A549 (cell line): ENCODE data around the gene UNC5B. TPM values are rescaled to one million over a fixed set of nuclear protein-coding genes. Genes with fewer than 3 reads are reported as not detected.

Experiments
- ATAC-seq, 2 experiments: fragments of 200-7000 bp in 1 of 2; fragments of >200 bp in 1 of 2; cut with Nextera tagmentation in 1 of 2; cut with Tn5 transposase in 1 of 2; 3 replicates each; pipeline versions ENCODE4 v1.8.0 to v1.9.1; 2018 to 2020; ENCODE audit warnings: mild to moderate bottlenecking in 1 of 2, moderate library complexity in 1 of 2
- CTCF ChIA-PET: fragments of 300-600 bp; sonication (Branson Sonifier 250); formaldehyde crosslinking; extraction: SDS; loops from one replicate; lab custom pipeline; 2021; ENCODE audit warnings: antibody characterized with exemption, inconsistent platforms; lab: Yijun Ruan, JAX
- POLR2A ChIA-PET: fragments of 350-600 bp; formaldehyde crosslinking; extraction: SDS; loops from one replicate; lab custom pipeline; 2021; ENCODE audit warnings: antibody characterized with exemption, inconsistent platforms; lab: Yijun Ruan, JAX
- DNase-seq, 2 experiments: peaks; one replicate each; pipeline versions ENCODE4 v3.0.0 to v3.0.0-alpha.2; 2011 to 2016; ENCODE audit warnings: low read depth in 1 of 2, low spot score in 1 of 2
- FAIRE-seq: peaks from 2 replicates; lab custom pipeline; 2011; peaks lifted over from hg19 to GRCh38; lab: Jason Lieb, UNC
- H3K27ac ChIP-seq, 2 experiments: fragments of >200 bp; sonication (Bioruptor Twin); formaldehyde crosslinking; 3 replicates each; pipeline ENCODE4 v1.5.1; 2016 to 2017
- H3K4me1 ChIP-seq: fragments of >200 bp; sonication (Bioruptor Twin); formaldehyde crosslinking; 3 replicates; pipeline ENCODE4 v1.6.1; 2016
- H3K4me2 ChIP-seq: fragments of >200 bp; sonication (Bioruptor Twin); formaldehyde crosslinking; 3 replicates; pipeline ENCODE4 v1.6.1; 2016
- H3K4me3 ChIP-seq: fragments of >200 bp; sonication (Bioruptor Twin); formaldehyde crosslinking; 3 replicates; pipeline ENCODE4 v1.5.1; 2016
- H3K9me3 ChIP-seq: fragments of >200 bp; sonication (Bioruptor Twin); formaldehyde crosslinking; 3 replicates; pipeline ENCODE4 v1.6.1; 2016
- ATOH8 ChIP-seq: fragments of 250-450 bp; sonication (Bioruptor Pico); IDR thresholded peaks from 2 replicates; pipeline ENCODE4 v1.5.0; 2020; ENCODE audit warnings: low read depth, mild to moderate bottlenecking, moderate library complexity
- CBX8 ChIP-seq: fragments of 200-600 bp; sonication (generic); IDR thresholded peaks from 2 replicates; pipeline ENCODE4 v1.6.1; 2016
- EHF ChIP-seq: fragments of 250-450 bp; sonication (Bioruptor Pico); IDR thresholded peaks from 2 replicates; pipeline ENCODE4 v1.5.0; 2020; ENCODE audit warnings: mild to moderate bottlenecking
- EHMT2 ChIP-seq: fragments of 200-600 bp; sonication (generic); IDR thresholded peaks from 2 replicates; pipeline ENCODE4 v1.6.1; 2016; ENCODE audit warnings: antibody characterized with exemption, low read depth, mild to moderate bottlenecking, moderate library complexity
- ELK1 ChIP-seq: fragments of 150-350 bp; IDR thresholded peaks from 2 replicates; pipeline ENCODE4 v1.6.1; 2014; ENCODE audit warnings: low read depth, mild to moderate bottlenecking, low read length
- EP300 ChIP-seq, 2 experiments: fragments of >200 bp; sonication (Bioruptor Twin); formaldehyde crosslinking; IDR thresholded peaks; 2 replicates in 1 of 2; 3 replicates in 1 of 2; pipeline ENCODE4 v1.6.1; 2016 to 2017
- FOSB ChIP-seq: fragments of 250-450 bp; sonication (Bioruptor Pico); IDR thresholded peaks from 2 replicates; pipeline ENCODE4 v1.5.0; 2020; ENCODE audit warnings: mild to moderate bottlenecking, moderate library complexity
- FOXS1 ChIP-seq: fragments of 250-450 bp; sonication (Bioruptor Pico); IDR thresholded peaks from 2 replicates; pipeline ENCODE4 v1.5.0; 2020; ENCODE audit warnings: mild to moderate bottlenecking, moderate library complexity
- HDAC2 ChIP-seq: fragments of 200-600 bp; sonication (generic); IDR thresholded peaks from 2 replicates; pipeline ENCODE4 v1.6.1; 2016
- HES2 ChIP-seq: fragments of >200 bp; sonication (Bioruptor Twin); formaldehyde crosslinking; IDR thresholded peaks from 2 replicates; pipeline ENCODE4 v1.6.1; 2016
- HEYL ChIP-seq: fragments of 250-450 bp; sonication (Bioruptor Pico); IDR thresholded peaks from 2 replicates; pipeline ENCODE4 v1.8.0; 2021; ENCODE audit warnings: mild to moderate bottlenecking, moderate library complexity
- HMGXB4 ChIP-seq: fragments of 250-450 bp; sonication (Bioruptor Pico); IDR thresholded peaks from 2 replicates; pipeline ENCODE4 v1.5.0; 2021; ENCODE audit warnings: mild to moderate bottlenecking, moderate library complexity, borderline replicate concordance
- HOXB5 ChIP-seq: fragments of 250-450 bp; sonication (Bioruptor Pico); IDR thresholded peaks from 2 replicates; pipeline ENCODE4 v1.5.0; 2020; ENCODE audit warnings: mild to moderate bottlenecking, moderate library complexity
- JUNB ChIP-seq: fragments of >200 bp; sonication (Bioruptor Twin); formaldehyde crosslinking; IDR thresholded peaks from 2 replicates; pipeline ENCODE4 v1.6.1; 2016
- KDM1A ChIP-seq: fragments of 200-600 bp; sonication (generic); IDR thresholded peaks from 2 replicates; pipeline ENCODE4 v1.6.1; 2016; ENCODE audit warnings: low read depth, mild to moderate bottlenecking
- MAX ChIP-seq: IDR thresholded peaks from 2 replicates; pipeline ENCODE4 v1.6.1; 2012
- PHF8 ChIP-seq: fragments of 200-600 bp; sonication (generic); IDR thresholded peaks from 2 replicates; pipeline ENCODE4 v1.6.1; 2016; ENCODE audit warnings: low read depth, mild to moderate bottlenecking, antibody characterized with exemption, moderate library complexity, borderline replicate concordance
- POLR2A ChIP-seq: IDR thresholded peaks from 2 replicates; pipeline ENCODE4 v1.6.1; 2012; ENCODE audit warnings: mild to moderate bottlenecking, low read length
- RARB ChIP-seq: fragments of 250-450 bp; sonication (Bioruptor Pico); IDR thresholded peaks from 2 replicates; pipeline ENCODE4 v1.8.0; 2021; ENCODE audit warnings: mild to moderate bottlenecking, moderate library complexity
- RFX5 ChIP-seq: fragments of 450-650 bp; IDR thresholded peaks from 2 replicates; pipeline ENCODE4 v1.7.1; 2014; ENCODE audit warnings: antibody characterized with exemption, mild to moderate bottlenecking, moderate library complexity
- TFCP2L1 ChIP-seq: fragments of 250-450 bp; sonication (Bioruptor Pico); IDR thresholded peaks from 2 replicates; pipeline ENCODE4 v1.5.0; 2021; ENCODE audit warnings: mild to moderate bottlenecking
- TP53 ChIP-seq: fragments of 250-450 bp; sonication (Bioruptor Pico); IDR thresholded peaks from 2 replicates; pipeline ENCODE4 v1.5.0; 2021; ENCODE audit warnings: mild to moderate bottlenecking, moderate library complexity
- USF2 ChIP-seq: fragments of 450-650 bp; IDR thresholded peaks from 2 replicates; pipeline ENCODE4 v1.6.1; 2014; ENCODE audit warnings: antibody characterized with exemption
- ZFP36 ChIP-seq: fragments of 450-650 bp; IDR thresholded peaks from 2 replicates; pipeline ENCODE4 v1.6.1; 2014; ENCODE audit warnings: borderline replicate concordance; ENCODE audit not compliant: partially characterized antibody
- ZNF302 ChIP-seq: fragments of 250-450 bp; sonication (Bioruptor Pico); IDR thresholded peaks from 2 replicates; pipeline ENCODE4 v1.9.0; 2021; ENCODE audit warnings: inconsistent platforms, mild to moderate bottlenecking, moderate library complexity
- ZSCAN20 ChIP-seq: fragments of 250-450 bp; sonication (Bioruptor Pico); IDR thresholded peaks from 2 replicates; pipeline ENCODE4 v1.8.0; 2022; ENCODE audit warnings: mild to moderate bottlenecking, moderate library complexity
- WGBS: methylation state at CpG from one replicate; pipeline ENCODE4 v1.1.6; 2017; ENCODE audit errors: missing lambda C conversion rate; 5-methylcytosine and 5-hydroxymethylcytosine counted together
- polyA plus RNA-seq, 4 experiments: library from polyadenylated mRNA; depleted of rRNA in 3 of 4; stranded (reverse); fragments of >200 nt; fragmentation: RNase III in 1 of 4; extraction: RNeasy Plus Mini Kit Qiagen cat#74134 plus additional on column Dnase treatment in 1 of 4; gene quantifications; 2 replicates in 3 of 4; 3 replicates in 1 of 4; pipeline ENCODE4 v1.2.3, GENCODE V29; 2011 to 2017

UNC5B gene
- polyA plus RNA-seq, 2 of the 4 experiments (the other 2 are of a cell fraction) = 0.14 to 1.0 TPM

- Histone ChIP-seq H3K4me3 (no peak overlapping the region), H3K27ac (no peak overlapping the region), H3K9me3 (no peaks in the 10 kb centered on the region), H3K4me1 (no peaks in the 10 kb centered on the region), H3K4me2 (no peak overlapping the region)
- no peak for DNase-seq
- no peak for ATAC-seq
- 33% methylated on average over 4 of the region's 4 CpGs for WGBS
- FAIRE-seq = no peak
- POLR2A ChIA-PET = no interaction called here
- TF ChIP-seq HMGXB4 (CRISPR knock-in tag) (no peak), EHMT2 (no peak), CBX8 (no peak), JUNB (no peak), RFX5 (no peak), ZSCAN20 (CRISPR knock-in tag) (no peak), POLR2A (no peak), HDAC2 (no peak), ELK1 (no peak), EHF (CRISPR knock-in tag) (no peak), TP53 (no peak)
- CTCF ChIA-PET = interaction anchor here (1.1 to 1.2 kb wide), 2 partner anchors 21 to 35 kb away, joined by 3 read pairs; no protein-coding TSS in a partner anchor
Measured at GRCh38 chr10:71185209-71185608, 27.2 kb upstream of the UNC5B start.

- FAIRE-seq = no peak
- no peak overlapping the region for H3K4me2 ChIP-seq
- no peak overlapping the region for H3K27ac ChIP-seq
- no peaks in the 10 kb centered on the region for H3K9me3 ChIP-seq
- ChIA-PET POLR2A (no interaction called here), CTCF (interaction anchor here (1.5 to 1.6 kb wide), 2 partner anchors 43 to 261 kb away, joined by 3 to 4 read pairs; no protein-coding TSS in a partner anchor)
- no peak for ATAC-seq
- 58% methylated on average over 11 of the region's 11 CpGs for WGBS
- TF ChIP-seq HES2 (no peak), FOXS1 (CRISPR knock-in tag) (no peak), HEYL (CRISPR knock-in tag) (no peak), EP300 (IDR thresholded peaks at IDR 0.05) (no peak), ZFP36 (no peak), TFCP2L1 (no peak), JUNB (no peak), RARB (CRISPR knock-in tag) (no peak), KDM1A (no peak), ZSCAN20 (CRISPR knock-in tag) (no peak), ATOH8 (CRISPR knock-in tag) (no peak), USF2 (no peak), FOSB (CRISPR knock-in tag) (no peak), POLR2A (no peak), PHF8 (no peak), HOXB5 (CRISPR knock-in tag) (no peak), MAX (no peak), ZNF302 (CRISPR knock-in tag) (no peak)
- DNase-seq = no peak
- H3K4me3 ChIP-seq = no peak overlapping the region
- H3K4me1 ChIP-seq = no peaks in the 10 kb centered on the region
Measured at GRCh38 chr10:71187197-71187596, 25.2 kb upstream of the UNC5B start.
